A549 (cell line): ENCODE results near the gene IFI6. TPM values are rescaled to one million over a fixed set of nuclear protein-coding genes. Genes with fewer than 3 reads are reported as not detected.

Experiments used
- ATAC-seq, 2 experiments: fragments of 200-7000 bp in 1 of 2; fragments of >200 bp in 1 of 2; cut with Nextera tagmentation in 1 of 2; cut with Tn5 transposase in 1 of 2; 3 replicates each; pipeline versions ENCODE4 v1.8.0 to v1.9.1; 2018 to 2020; ENCODE audit warnings: mild to moderate bottlenecking in 1 of 2, moderate library complexity in 1 of 2
- CTCF ChIA-PET: fragments of 300-600 bp; sonication (Branson Sonifier 250); formaldehyde crosslinking; extraction: SDS; loops from one replicate; lab custom pipeline; 2021; ENCODE audit warnings: antibody characterized with exemption, inconsistent platforms; lab: Yijun Ruan, JAX
- POLR2A ChIA-PET: fragments of 350-600 bp; formaldehyde crosslinking; extraction: SDS; loops from one replicate; lab custom pipeline; 2021; ENCODE audit warnings: antibody characterized with exemption, inconsistent platforms; lab: Yijun Ruan, JAX
- DNase-seq, 2 experiments: peaks; one replicate each; pipeline versions ENCODE4 v3.0.0 to v3.0.0-alpha.2; 2011 to 2016; ENCODE audit warnings: low read depth in 1 of 2, low spot score in 1 of 2
- FAIRE-seq: peaks from 2 replicates; lab custom pipeline; 2011; peaks lifted over from hg19 to GRCh38; lab: Jason Lieb, UNC
- H3K27ac ChIP-seq, 2 experiments: fragments of >200 bp; sonication (Bioruptor Twin); formaldehyde crosslinking; 3 replicates each; pipeline ENCODE4 v1.5.1; 2016 to 2017
- H3K4me1 ChIP-seq: fragments of >200 bp; sonication (Bioruptor Twin); formaldehyde crosslinking; 3 replicates; pipeline ENCODE4 v1.6.1; 2016
- H3K4me2 ChIP-seq: fragments of >200 bp; sonication (Bioruptor Twin); formaldehyde crosslinking; 3 replicates; pipeline ENCODE4 v1.6.1; 2016
- H3K4me3 ChIP-seq: fragments of >200 bp; sonication (Bioruptor Twin); formaldehyde crosslinking; 3 replicates; pipeline ENCODE4 v1.5.1; 2016
- H3K9me3 ChIP-seq: fragments of >200 bp; sonication (Bioruptor Twin); formaldehyde crosslinking; 3 replicates; pipeline ENCODE4 v1.6.1; 2016
- ATOH8 ChIP-seq: fragments of 250-450 bp; sonication (Bioruptor Pico); IDR thresholded peaks from 2 replicates; pipeline ENCODE4 v1.5.0; 2020; ENCODE audit warnings: low read depth, mild to moderate bottlenecking, moderate library complexity
- BCL3 ChIP-seq: fragments of >200 bp; sonication (Bioruptor Twin); formaldehyde crosslinking; IDR thresholded peaks from 3 replicates; pipeline ENCODE4 v1.6.1; 2016
- BHLHE40 ChIP-seq: IDR thresholded peaks from 2 replicates; pipeline ENCODE4 v1.6.1; 2012; ENCODE audit warnings: low read depth, low read length, inconsistent platforms
- CHD4 ChIP-seq: fragments of 200-600 bp; sonication (generic); IDR thresholded peaks from 2 replicates; pipeline ENCODE4 v1.6.1; 2016; ENCODE audit warnings: antibody characterized with exemption, mild to moderate bottlenecking, borderline replicate concordance
- FOSB ChIP-seq: fragments of 250-450 bp; sonication (Bioruptor Pico); IDR thresholded peaks from 2 replicates; pipeline ENCODE4 v1.5.0; 2020; ENCODE audit warnings: mild to moderate bottlenecking, moderate library complexity
- HDAC2 ChIP-seq: fragments of 200-600 bp; sonication (generic); IDR thresholded peaks from 2 replicates; pipeline ENCODE4 v1.6.1; 2016
- HOXA7 ChIP-seq: fragments of 250-450 bp; sonication (Bioruptor Pico); IDR thresholded peaks from 2 replicates; pipeline ENCODE4 v1.5.0; 2020; ENCODE audit warnings: mild to moderate bottlenecking, moderate library complexity
- MAZ ChIP-seq: fragments of 150-350 bp; IDR thresholded peaks from 2 replicates; pipeline ENCODE4 v1.6.1; 2014; ENCODE audit warnings: antibody characterized with exemption, low read depth, low read length, borderline replicate concordance
- MYC ChIP-seq: IDR thresholded peaks from 2 replicates; pipeline ENCODE4 v1.6.1; 2012; ENCODE audit warnings: mild to moderate bottlenecking, inconsistent platforms, low read length, improper control_type of control experiment, borderline replicate concordance
- NFE2L2 ChIP-seq: fragments of 150-350 bp; conservative IDR thresholded peaks from 2 replicates; pipeline ENCODE4 v1.6.1; 2014; ENCODE audit warnings: low read length
- NPAS2 ChIP-seq: fragments of 250-450 bp; sonication (Bioruptor Pico); IDR thresholded peaks from 2 replicates; pipeline ENCODE4 v1.8.0; 2022; ENCODE audit warnings: mild to moderate bottlenecking, moderate library complexity, borderline replicate concordance
- NR3C1 ChIP-seq: fragments of >200 bp; sonication (Bioruptor Twin); formaldehyde crosslinking; IDR thresholded peaks from 3 replicates; pipeline ENCODE4 v1.6.1; 2017
- PBX3 ChIP-seq: IDR thresholded peaks from 2 replicates; pipeline ENCODE4 v1.6.1; 2012
- PHF8 ChIP-seq: fragments of 200-600 bp; sonication (generic); IDR thresholded peaks from 2 replicates; pipeline ENCODE4 v1.6.1; 2016; ENCODE audit warnings: low read depth, mild to moderate bottlenecking, antibody characterized with exemption, moderate library complexity, borderline replicate concordance
- POLR2A ChIP-seq: IDR thresholded peaks from 2 replicates; pipeline ENCODE4 v1.6.1; 2012; ENCODE audit warnings: mild to moderate bottlenecking, low read length
- RARB ChIP-seq: fragments of 250-450 bp; sonication (Bioruptor Pico); IDR thresholded peaks from 2 replicates; pipeline ENCODE4 v1.8.0; 2021; ENCODE audit warnings: mild to moderate bottlenecking, moderate library complexity
- SMC3 ChIP-seq: fragments of >200 bp; sonication (Bioruptor Twin); formaldehyde crosslinking; IDR thresholded peaks from 3 replicates; pipeline ENCODE4 v1.6.1; 2018; ENCODE audit warnings: inconsistent platforms
- SREBF2 ChIP-seq: fragments of 450-650 bp; IDR thresholded peaks from 2 replicates; pipeline ENCODE4 v1.6.1; 2014; ENCODE audit warnings: mild to moderate bottlenecking, moderate library complexity
- ZNF302 ChIP-seq: fragments of 250-450 bp; sonication (Bioruptor Pico); IDR thresholded peaks from 2 replicates; pipeline ENCODE4 v1.9.0; 2021; ENCODE audit warnings: inconsistent platforms, mild to moderate bottlenecking, moderate library complexity
- WGBS: methylation state at CpG from one replicate; pipeline ENCODE4 v1.1.6; 2017; ENCODE audit errors: missing lambda C conversion rate; 5-methylcytosine and 5-hydroxymethylcytosine counted together
- polyA plus RNA-seq, 4 experiments: library from polyadenylated mRNA; depleted of rRNA in 3 of 4; stranded (reverse); fragments of >200 nt; fragmentation: RNase III in 1 of 4; extraction: RNeasy Plus Mini Kit Qiagen cat#74134 plus additional on column Dnase treatment in 1 of 4; gene quantifications; 2 replicates in 3 of 4; 3 replicates in 1 of 4; pipeline ENCODE4 v1.2.3, GENCODE V29; 2011 to 2017
- small RNA-seq, 6 experiments: library from RNA; depleted of rRNA; stranded (forward); fragments of <200 nt; gene quantifications; one replicate each; pipeline ENCODE3, GENCODE V24; 2012
- TF ChIP-seq, protein P1 (sequence below): IDR thresholded peaks from 2 replicates; pipeline ENCODE4 v1.6.1; 2012

Gene IFI6
- polyA plus RNA-seq, 2 of the 4 experiments (the other 2 are of a cell fraction): 6.3 to 8.8 TPM

- TF ChIP-seq SMC3: no peak
- TF ChIP-seq, all 56 proteins: peak for 0
Measured at GRCh38 chr1:27618341-27619082, 53.5 kb downstream of the IFI6 start (continued).

DNA sequence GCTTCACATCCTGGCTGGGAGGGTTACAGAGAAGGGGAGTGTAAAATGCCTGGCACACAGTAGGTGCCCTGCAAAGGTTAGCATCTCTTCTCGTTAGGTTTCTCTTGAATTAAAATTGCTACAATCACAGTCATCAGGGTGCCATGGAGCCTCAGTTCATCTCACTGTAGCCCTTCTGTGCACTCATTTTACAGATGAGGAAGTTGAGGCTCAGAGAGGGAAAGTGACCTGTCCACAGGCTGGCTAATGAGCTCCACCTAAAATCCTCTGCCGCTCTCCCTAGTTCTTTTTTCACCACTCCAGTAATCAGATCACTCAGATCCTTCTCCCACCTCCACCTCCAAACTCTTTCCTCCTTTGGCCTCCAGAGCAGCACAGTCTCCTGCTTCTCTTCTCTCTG is 54.6 kb downstream of the IFI6 start:
- FAIRE-seq: no peak
- no peak for TF ChIP-seq BCL3
- no peak for TF ChIP-seq SMC3
- TF ChIP-seq HOXA7 (CRISPR knock-in tag): no peak
- TF ChIP-seq ZNF302: no peak
- TF ChIP-seq POLR2A: no peak
- TF ChIP-seq, protein P1, sequence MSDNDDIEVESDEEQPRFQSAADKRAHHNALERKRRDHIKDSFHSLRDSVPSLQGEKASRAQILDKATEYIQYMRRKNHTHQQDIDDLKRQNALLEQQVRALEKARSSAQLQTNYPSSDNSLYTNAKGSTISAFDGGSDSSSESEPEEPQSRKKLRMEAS: no peak
- TF ChIP-seq MYC: no peak
- no peak for TF ChIP-seq BHLHE40
- no peak for TF ChIP-seq MAZ
- TF ChIP-seq NR3C1: no peak
- no peak for TF ChIP-seq NFE2L2
- no peak for TF ChIP-seq PHF8
- no peak for TF ChIP-seq ATOH8 (CRISPR knock-in tag)
- no peak for TF ChIP-seq HDAC2
- TF ChIP-seq SREBF2: no peak
- TF ChIP-seq PBX3: no peak
- no peak for TF ChIP-seq NPAS2 (CRISPR knock-in tag)
- no peak for ATAC-seq
- ChIA-PET CTCF (interaction anchor here (1.6 to 8.8 kb wide), 3 partner anchors 9 to 52 kb away, joined by 4 to 61 read pairs (median 5); no protein-coding TSS in a partner anchor), POLR2A (no interaction called here)
- DNase-seq: no peak
- H3K4me2 ChIP-seq: no peak overlapping the region
- WGBS: 82% methylated on average over 2 of the region's 2 CpGs
- H3K9me3 ChIP-seq: no peaks in the 10 kb centered on the region
- H3K27ac ChIP-seq: no peak overlapping the region
- H3K4me1 ChIP-seq: peaks cover 4% of the 10 kb centered on the region; the same call in 1 of the 3 replicates
- H3K4me3 ChIP-seq: no peak overlapping the region

- no peaks in the 10 kb centered on the region for H3K9me3 ChIP-seq
- POLR2A ChIA-PET: no interaction called here
- DNase-seq (no peak), ATAC-seq (no peak), FAIRE-seq (no peak)
- H3K4me1 ChIP-seq: peaks cover 3% of the 10 kb centered on the region; the same call in 1 of the 3 replicates
- no peak overlapping the region for H3K4me3 ChIP-seq
- CTCF ChIA-PET: interaction anchor here (1.7 to 8.8 kb wide), 4 partner anchors 8 to 221 kb away, joined by 3 to 61 read pairs (median 5); no protein-coding TSS in a partner anchor
- TF ChIP-seq NPAS2 (CRISPR knock-in tag): no peak
- TF ChIP-seq CHD4: no peak
- no peak for TF ChIP-seq FOSB (CRISPR knock-in tag)
- no peak for TF ChIP-seq HDAC2
- TF ChIP-seq, protein P1: no peak
- TF ChIP-seq RARB (CRISPR knock-in tag): no peak
- 89% methylated on average over 2 of the region's 2 CpGs for WGBS
- no peak overlapping the region for H3K27ac ChIP-seq
- no peak overlapping the region for H3K4me2 ChIP-seq
Measured at GRCh38 chr1:27616441-27616840, 55.6 kb downstream of the IFI6 start.

Small RNAs within 50 kb of the gene (small RNA-seq; reads per million reads assigned to genes)
- 0 reads per million in 6 experiments for gene AL031729.1
- 0 reads per million in 6 experiments for gene RNU6-424P
- 0 reads per million in 6 experiments for gene RNU6-949P

Other genes with a start within 250 kb of the IFI6 start
- 40.8 and 44.9 TPM in 2 replicates for gene WASF2, start 182.0 kb downstream of the IFI6 start, polyA plus RNA-seq (2011; rRNA removed)
- gene WASF2, start 182.0 kb downstream of the IFI6 start, polyA plus RNA-seq (2017; fragmentation: RNase III; extraction: RNeasy Plus Mini Kit Qiagen cat#74134 plus additional on column Dnase treatment): 22.7 to 23.4 TPM (median 23.4 TPM) in 3 replicates
- 1.3 and 2.6 TPM in 2 replicates for gene AHDC1, start 68.0 kb downstream of the IFI6 start, polyA plus RNA-seq (2011; rRNA removed)
- gene AHDC1, start 68.0 kb downstream of the IFI6 start, polyA plus RNA-seq (2017; fragmentation: RNase III; extraction: RNeasy Plus Mini Kit Qiagen cat#74134 plus additional on column Dnase treatment): 9.8 to 11.5 TPM (median 10.0 TPM) in 3 replicates
- not detected in 2 replicates for gene FGR, start 37.0 kb downstream of the IFI6 start, polyA plus RNA-seq (2011; rRNA removed)
- not detected in 3 replicates for gene FGR, start 37.0 kb downstream of the IFI6 start, polyA plus RNA-seq (2017; fragmentation: RNase III; extraction: RNeasy Plus Mini Kit Qiagen cat#74134 plus additional on column Dnase treatment)
- gene FAM76A, start 53.8 kb upstream of the IFI6 start, polyA plus RNA-seq (2011; rRNA removed): 6.5 and 7.0 TPM in 2 replicates
- 4.1 to 4.8 TPM (median 4.2 TPM) in 3 replicates for gene FAM76A, start 53.8 kb upstream of the IFI6 start, polyA plus RNA-seq (2017; fragmentation: RNase III; extraction: RNeasy Plus Mini Kit Qiagen cat#74134 plus additional on column Dnase treatment)
- 12.8 and 14.6 TPM in 2 replicates for gene STX12, start 101.0 kb upstream of the IFI6 start, polyA plus RNA-seq (2011; rRNA removed)
- gene STX12, start 101.0 kb upstream of the IFI6 start, polyA plus RNA-seq (2017; fragmentation: RNase III; extraction: RNeasy Plus Mini Kit Qiagen cat#74134 plus additional on column Dnase treatment): 10.3 to 13.6 TPM (median 11.9 TPM) in 3 replicates
- gene PPP1R8, start 158.6 kb upstream of the IFI6 start, polyA plus RNA-seq (2011; rRNA removed): 42.0 and 43.9 TPM in 2 replicates
- gene PPP1R8, start 158.6 kb upstream of the IFI6 start, polyA plus RNA-seq (2017; fragmentation: RNase III; extraction: RNeasy Plus Mini Kit Qiagen cat#74134 plus additional on column Dnase treatment): 33.4 to 35.0 TPM (median 34.0 TPM) in 3 replicates
- gene THEMIS2, start 200.4 kb upstream of the IFI6 start, polyA plus RNA-seq (2011; rRNA removed): 0.81 and 0.95 TPM in 2 replicates
- gene THEMIS2, start 200.4 kb upstream of the IFI6 start, polyA plus RNA-seq (2017; fragmentation: RNase III; extraction: RNeasy Plus Mini Kit Qiagen cat#74134 plus additional on column Dnase treatment): 0.46 to 0.69 TPM (median 0.58 TPM) in 3 replicates
- 38.9 and 42.4 TPM in 2 replicates for gene RPA2, start 242.4 kb upstream of the IFI6 start, polyA plus RNA-seq (2011; rRNA removed)
- gene RPA2, start 242.4 kb upstream of the IFI6 start, polyA plus RNA-seq (2017; fragmentation: RNase III; extraction: RNeasy Plus Mini Kit Qiagen cat#74134 plus additional on column Dnase treatment): 38.5 to 41.0 TPM (median 39.5 TPM) in 3 replicates